Aorta (tissue), 5 donors: ENCODE data around the gene ANTXRL. TPM values are rescaled to one million over a fixed set of nuclear protein-coding genes. Genes with fewer than 3 reads are reported as not detected.
"Not testable (repeated sequence)": the region's sequence is repeated elsewhere in the genome, so short reads cannot be mapped to it uniquely, and the experiment has no call there.

Source experiments
- ATAC-seq: fragments of 200-7000 bp; cut with Tn5 transposase; one replicate; pipeline ENCODE4 v1.9.1; 2022; ENCODE audit warnings: moderate library complexity; ENCODE audit not compliant: low FRiP score
- DNase-seq, 2 donors: peaks; one replicate each; pipeline ENCODE4 v3.0.0-alpha.2; 2020
- H3K27ac ChIP-seq, 2 donors: one replicate each; pipeline ENCODE4 v1.5.1; 2013; ENCODE audit warnings: low read length in 2 of 2, mild to moderate bottlenecking in 2 of 2, moderate library complexity in 2 of 2, control low read depth in 1 of 2, inconsistent platforms in 1 of 2, low read depth in 1 of 2
- H3K27me3 ChIP-seq, 2 donors: one replicate each; pipeline ENCODE4 v1.6.1; 2013; ENCODE audit warnings: control low read depth in 1 of 2, low read length in 1 of 2, mild to moderate bottlenecking in 1 of 2, moderate library complexity in 1 of 2; ENCODE audit not compliant: insufficient read depth in 2 of 2, control insufficient read depth in 1 of 2
- H3K36me3 ChIP-seq, 2 donors: one replicate each; pipeline ENCODE4 v1.6.1; 2013; ENCODE audit warnings: control low read depth in 1 of 2, low read length in 1 of 2, mild to moderate bottlenecking in 1 of 2; ENCODE audit not compliant: insufficient read depth in 2 of 2, control insufficient read depth in 1 of 2
- H3K4me1 ChIP-seq, 2 donors: one replicate each; pipeline ENCODE4 v1.6.1; 2013; ENCODE audit warnings: low read length in 2 of 2, control low read depth in 1 of 2, mild to moderate bottlenecking in 1 of 2, moderate library complexity in 1 of 2; ENCODE audit not compliant: insufficient read depth in 2 of 2, control insufficient read depth in 1 of 2
- H3K4me3 ChIP-seq, 2 donors: one replicate each; pipeline ENCODE4 v1.5.1; 2013; ENCODE audit warnings: low read length in 2 of 2, control low read depth in 1 of 2, mild to moderate bottlenecking in 1 of 2
- H3K9me3 ChIP-seq: one replicate; pipeline ENCODE4 v1.6.1; 2013; ENCODE audit warnings: mild to moderate bottlenecking, low read length; ENCODE audit not compliant: control insufficient read depth
- WGBS, 2 donors: extraction: QIAGEN DNeasy Blood & Tissue Kit; methylation state at CpG; one replicate each; pipeline ENCODE4 v1.1.7; 2013; 5-methylcytosine and 5-hydroxymethylcytosine counted together
- intact Hi-C, 2 donors: fragments of 100-400 bp; cut with DNase I; formaldehyde crosslinking; loops; one replicate each; pipeline versions ENCODE4 v1.14.2 to v1.15.0; 2022
- polyA plus RNA-seq, 2 donors: library from polyadenylated mRNA; stranded (reverse); fragments of 200-250 nt; gene quantifications; one replicate each; pipeline ENCODE4 v1.2.3, GENCODE V29; 2013
- total RNA-seq, 2 donors: library from RNA; stranded (reverse); fragmentation: NEBNext Ultra II Directional; extraction: Animal tissue kit (Norgen Biotek cat#: 25700); gene quantifications; one replicate each; pipeline ENCODE4 v1.2.1, GENCODE V29; 2021
- donor health status: healthy with polysubstance abuse.
- donor health status: Bipolar disorder and iron deficiency.
- donor health status: DM: no; HTN: no; CAD: no.
- donor health status: DM: no; HTN: no; CAD: no.
- donor health status: DM: yes; HTN: yes; CAD: no.

ANTXRL gene
- total and polyA plus RNA-seq, 4 donors, result 0.60 TPM; not detected in 3

DNA sequence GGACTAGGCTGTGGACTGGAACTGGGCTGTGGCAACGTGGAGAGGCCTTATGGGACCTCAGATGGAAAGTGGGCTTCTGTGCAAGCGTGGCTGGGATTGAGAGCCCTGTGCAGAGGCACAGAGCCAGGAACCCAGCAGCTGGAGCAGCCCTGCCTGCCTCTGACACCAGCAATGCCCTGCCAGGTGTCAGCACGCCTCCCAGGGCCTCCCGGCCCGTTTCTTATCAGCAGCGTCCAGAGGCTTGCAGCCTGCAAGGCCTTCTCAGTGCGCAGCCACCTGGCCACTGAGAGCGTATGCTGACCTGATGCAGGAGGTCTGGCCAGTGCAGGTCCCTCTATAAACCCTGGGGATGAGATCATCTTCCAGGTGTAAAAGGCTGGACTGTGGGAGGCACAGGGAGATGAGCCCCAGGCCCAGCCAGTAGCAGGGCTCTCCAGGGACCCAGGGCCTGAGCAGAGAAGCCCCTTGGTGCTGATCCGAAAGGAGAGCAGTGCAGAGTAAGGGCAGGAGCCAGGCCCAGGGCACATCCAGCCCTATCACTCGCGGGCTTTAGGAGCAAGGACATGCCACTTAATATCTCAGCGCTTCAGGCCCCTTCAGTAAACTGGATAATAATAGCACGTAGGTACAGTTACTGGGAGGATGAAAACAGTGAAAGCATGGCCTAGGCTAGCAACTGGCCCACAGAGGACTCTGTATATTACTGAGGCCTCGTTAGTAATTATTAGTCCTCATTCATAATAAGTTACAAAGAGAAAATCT is 38.8 kb upstream of the ANTXRL start:
- Histone ChIP-seq H3K27ac (no peak overlapping the region), H3K9me3 (no peaks in the 10 kb centered on the region), H3K4me1 (no peaks in the 10 kb centered on the region), H3K27me3 (no peaks in the 10 kb centered on the region), H3K4me3 (no peak overlapping the region), H3K36me3 (no peaks in the 10 kb centered on the region)
- ATAC-seq (peak; percentile 12), DNase-seq (no peak)
- WGBS, 2 donors, result 56 to 60% methylated on average over 14 of the region's 14 CpGs
- intact Hi-C loops, result no loop called here

DNA sequence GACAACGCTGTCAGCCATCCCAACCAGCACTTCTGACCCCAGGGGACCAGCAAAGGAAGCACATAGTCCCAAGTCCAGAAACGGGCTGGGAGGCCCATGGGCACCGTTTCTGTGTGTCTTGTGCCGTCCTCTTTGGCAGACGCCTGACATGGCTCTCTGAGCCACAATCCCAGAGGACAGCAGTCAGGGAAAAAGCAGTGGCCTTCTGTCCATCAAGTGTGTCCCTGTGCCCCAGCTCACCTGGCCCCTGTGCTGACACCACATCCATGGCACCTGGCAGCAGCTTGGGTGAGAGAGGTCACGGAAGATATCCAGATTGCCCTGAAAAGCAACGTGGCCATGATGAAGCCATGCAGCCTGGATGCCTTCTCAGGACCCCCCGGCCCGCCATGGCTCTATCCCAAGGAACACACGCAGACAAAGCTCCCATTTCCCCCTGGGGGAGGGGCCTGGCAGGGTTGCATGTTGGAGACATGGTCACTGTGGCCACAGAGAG is 38.1 kb upstream of the ANTXRL start:
- no peaks in the 10 kb centered on the region for H3K36me3 ChIP-seq
- WGBS, 2 donors, result 37 to 38% methylated on average over 10 of the region's 10 CpGs
- H3K27ac ChIP-seq, result no peak overlapping the region
- no peak overlapping the region for H3K4me3 ChIP-seq
- DNase-seq (no peak), ATAC-seq (no peak)
- intact Hi-C loops, result no loop called here
- H3K27me3 ChIP-seq, result no peaks in the 10 kb centered on the region
- no peaks in the 10 kb centered on the region for H3K4me1 ChIP-seq
- H3K9me3 ChIP-seq, result no peaks in the 10 kb centered on the region

DNA sequence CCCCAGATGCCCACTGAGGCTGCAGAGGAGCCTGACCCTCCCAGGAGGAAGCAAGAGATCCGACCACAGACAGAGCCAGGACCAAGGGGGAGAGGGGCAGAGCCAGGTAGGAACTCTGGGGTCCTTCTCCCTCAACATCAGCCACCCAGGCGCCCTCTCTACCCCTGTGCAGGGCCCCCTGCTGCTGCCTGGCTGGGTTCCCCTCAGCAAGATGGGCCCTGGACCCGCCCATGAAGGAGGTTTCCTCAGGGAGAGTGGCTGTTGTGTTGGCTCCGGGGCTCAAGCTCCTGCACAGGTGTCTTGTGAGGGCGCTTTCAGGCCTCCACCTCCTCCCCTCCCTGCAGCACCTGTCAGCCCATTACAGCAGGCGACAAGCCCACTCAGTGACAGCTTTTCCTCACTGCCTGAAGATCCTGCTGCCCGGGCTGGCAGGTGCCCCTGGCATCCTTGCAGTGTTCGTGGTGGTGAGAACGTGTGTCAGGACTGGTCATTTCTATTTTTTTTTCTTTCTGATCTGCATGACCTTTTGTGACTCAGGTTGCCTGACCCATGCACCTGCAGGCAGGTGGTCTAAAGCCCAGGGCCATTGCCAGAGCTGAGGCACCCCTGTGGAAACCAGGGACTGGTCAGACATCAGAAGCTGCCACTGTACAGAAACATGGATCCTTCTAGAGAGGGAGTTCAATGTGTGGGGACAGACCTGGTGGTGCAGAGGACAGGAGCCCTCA is 37.0 kb upstream of the ANTXRL start:
- H3K4me1 ChIP-seq, H3K27ac ChIP-seq, H3K4me3 ChIP-seq, DNase-seq, ATAC-seq, H3K9me3 ChIP-seq, H3K27me3 ChIP-seq, intact Hi-C loops, H3K36me3 ChIP-seq: not testable (repeated sequence)
- WGBS, 2 donors, result 75 to 87% methylated on average over 3 to 8 of the region's 9 CpGs

DNA sequence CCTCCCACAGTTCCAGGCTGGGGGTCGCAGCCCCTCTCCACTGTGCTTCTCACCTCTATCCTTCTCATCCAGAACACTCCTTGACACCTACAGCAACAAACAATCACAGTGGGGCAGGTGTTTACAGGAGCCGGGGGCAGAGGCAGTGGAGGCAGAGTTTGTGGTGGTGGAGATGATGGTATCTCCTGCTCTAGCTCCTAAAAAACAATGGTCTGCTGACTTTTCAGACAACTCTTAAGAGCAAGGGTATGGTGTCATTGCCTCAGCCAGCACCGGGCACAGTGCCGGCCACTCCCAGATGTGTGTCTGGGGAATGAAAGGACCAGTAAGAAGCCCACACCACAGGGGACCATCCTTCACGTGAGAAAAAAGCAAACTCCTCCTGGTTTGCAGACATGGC is 36.3 kb upstream of the ANTXRL start:
- 85 to 86% methylated on average over 5 of the region's 5 CpGs for WGBS, 2 donors

DNA sequence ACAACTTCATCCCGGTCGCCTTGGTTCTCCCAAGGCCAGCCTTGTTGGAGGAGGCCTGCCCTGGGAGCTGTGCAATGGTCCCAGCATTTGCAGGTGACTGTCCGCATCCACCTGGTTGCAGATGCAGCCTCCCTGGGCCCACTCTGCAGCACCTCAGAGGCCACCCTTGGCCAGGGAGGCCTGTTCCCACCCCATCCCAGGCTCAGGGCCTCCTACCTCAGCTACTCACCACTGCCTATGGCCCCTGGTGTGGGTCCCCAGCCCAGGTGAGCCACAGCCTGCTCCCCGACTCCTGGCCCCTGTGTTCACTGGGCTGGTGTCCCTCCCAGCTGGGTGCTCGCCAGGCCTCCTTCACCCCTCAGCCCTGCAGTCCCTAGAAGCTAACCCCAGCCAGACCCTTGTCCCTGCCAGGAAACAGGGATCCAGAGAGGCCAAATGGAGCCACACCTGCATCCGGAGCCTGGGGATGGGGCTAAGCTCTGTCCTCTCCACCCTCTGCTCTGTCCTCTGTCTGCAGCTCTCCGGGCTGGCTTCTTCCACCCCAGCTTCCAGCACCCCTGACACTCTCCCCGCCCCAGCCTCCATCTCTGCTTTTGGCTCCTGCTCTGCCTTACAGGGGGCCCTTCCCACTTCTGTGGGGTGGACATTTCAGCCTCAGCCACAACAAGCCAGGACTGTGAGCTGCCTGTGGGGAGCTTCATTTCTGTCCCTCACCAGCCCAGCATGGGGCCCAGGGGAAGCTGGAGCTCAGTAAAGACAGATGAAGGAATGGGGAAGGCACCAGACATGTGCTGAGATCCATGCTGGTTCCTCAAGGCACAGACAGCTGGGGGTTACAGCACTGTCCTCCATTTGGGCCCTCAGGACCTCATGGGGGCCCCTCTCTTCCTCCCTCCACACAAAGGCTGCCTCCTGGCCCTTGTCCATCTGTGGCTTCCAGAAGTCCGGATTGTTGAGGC is 35.6 kb upstream of the ANTXRL start:
- no peaks in the 10 kb centered on the region for H3K9me3 ChIP-seq
- ATAC-seq, result no peak
- no peak overlapping the region for H3K27ac ChIP-seq
- intact Hi-C loops, result no loop called here
- DNase-seq, result no peak
- no peaks in the 10 kb centered on the region for H3K27me3 ChIP-seq
- H3K36me3 ChIP-seq, result no peaks in the 10 kb centered on the region
- no peak overlapping the region for H3K4me3 ChIP-seq
- H3K4me1 ChIP-seq, result peaks cover 0 to 2% of the 10 kb centered on the region in 2 donors
- WGBS, 2 donors, result 82% methylated on average over 9 of the region's 9 CpGs

More for the DNA sequence above, 36.3 kb upstream of the ANTXRL start:
- no peak for DNase-seq
- Histone ChIP-seq H3K4me1 (no peaks in the 10 kb centered on the region), H3K27me3 (no peaks in the 10 kb centered on the region), H3K36me3 (no peaks in the 10 kb centered on the region), H3K27ac (no peak overlapping the region), H3K9me3 (no peaks in the 10 kb centered on the region), H3K4me3 (no peak overlapping the region)
- no peak for ATAC-seq
- intact Hi-C loops, result no loop called here

DNA sequence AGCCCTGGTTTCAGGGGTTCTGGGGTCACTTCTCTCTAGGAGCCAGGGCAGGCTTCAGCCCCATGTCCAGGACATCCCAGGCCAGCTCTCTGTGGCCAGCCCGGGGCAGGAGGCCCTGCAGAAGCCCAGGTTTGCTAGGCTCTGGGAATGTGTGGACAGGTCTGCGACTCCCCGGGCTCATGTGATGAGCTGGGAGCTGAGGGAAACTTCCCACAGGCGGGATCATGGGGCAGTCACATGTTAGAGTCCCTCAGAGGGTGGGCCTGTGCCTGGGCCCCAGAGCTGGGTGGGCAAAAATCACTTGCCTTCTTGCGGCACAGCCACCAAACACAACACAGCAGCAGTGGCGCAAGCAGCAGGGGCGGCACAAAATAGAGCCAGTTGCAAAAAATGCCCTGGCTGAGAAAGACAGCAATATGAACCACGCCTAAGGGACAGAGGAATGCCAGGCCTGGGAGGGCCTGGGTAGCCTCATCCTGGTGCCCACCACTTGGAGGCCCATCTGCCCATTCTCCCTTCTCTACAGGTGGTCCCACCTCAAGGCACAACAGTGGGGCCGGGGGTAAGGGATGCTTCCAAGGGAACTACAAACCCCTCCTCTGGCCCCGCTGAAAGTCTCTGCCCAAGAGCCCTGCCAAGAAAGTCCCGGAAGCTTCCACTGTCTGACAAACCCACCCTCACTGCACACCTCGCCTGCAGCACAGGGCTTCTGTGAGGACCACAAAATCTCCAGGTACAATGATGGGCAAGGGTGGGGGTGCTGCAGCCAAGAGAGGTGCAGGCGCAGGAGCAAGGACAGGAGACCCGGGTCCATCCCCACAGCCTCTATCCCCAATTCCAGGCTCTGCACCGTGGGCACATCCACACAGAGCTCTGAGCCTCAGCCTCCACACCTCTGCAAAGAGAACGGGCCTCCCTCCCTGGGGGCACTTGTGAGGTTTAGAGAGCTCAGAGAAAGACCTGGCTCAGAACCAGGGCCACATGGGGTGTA is 34.6 kb upstream of the ANTXRL start:
- 90 to 94% methylated on average over 16 of the region's 16 CpGs for WGBS, 2 donors
- no peak for DNase-seq
- no peak overlapping the region for H3K27ac ChIP-seq
- intact Hi-C loops, result no loop called here
- H3K9me3 ChIP-seq, result no peaks in the 10 kb centered on the region
- H3K27me3 ChIP-seq, result no peaks in the 10 kb centered on the region
- no peak for ATAC-seq
- peaks cover 2% of the 10 kb centered on the region in 2 donors for H3K4me1 ChIP-seq
- no peaks in the 10 kb centered on the region for H3K36me3 ChIP-seq
- no peak overlapping the region for H3K4me3 ChIP-seq

DNA sequence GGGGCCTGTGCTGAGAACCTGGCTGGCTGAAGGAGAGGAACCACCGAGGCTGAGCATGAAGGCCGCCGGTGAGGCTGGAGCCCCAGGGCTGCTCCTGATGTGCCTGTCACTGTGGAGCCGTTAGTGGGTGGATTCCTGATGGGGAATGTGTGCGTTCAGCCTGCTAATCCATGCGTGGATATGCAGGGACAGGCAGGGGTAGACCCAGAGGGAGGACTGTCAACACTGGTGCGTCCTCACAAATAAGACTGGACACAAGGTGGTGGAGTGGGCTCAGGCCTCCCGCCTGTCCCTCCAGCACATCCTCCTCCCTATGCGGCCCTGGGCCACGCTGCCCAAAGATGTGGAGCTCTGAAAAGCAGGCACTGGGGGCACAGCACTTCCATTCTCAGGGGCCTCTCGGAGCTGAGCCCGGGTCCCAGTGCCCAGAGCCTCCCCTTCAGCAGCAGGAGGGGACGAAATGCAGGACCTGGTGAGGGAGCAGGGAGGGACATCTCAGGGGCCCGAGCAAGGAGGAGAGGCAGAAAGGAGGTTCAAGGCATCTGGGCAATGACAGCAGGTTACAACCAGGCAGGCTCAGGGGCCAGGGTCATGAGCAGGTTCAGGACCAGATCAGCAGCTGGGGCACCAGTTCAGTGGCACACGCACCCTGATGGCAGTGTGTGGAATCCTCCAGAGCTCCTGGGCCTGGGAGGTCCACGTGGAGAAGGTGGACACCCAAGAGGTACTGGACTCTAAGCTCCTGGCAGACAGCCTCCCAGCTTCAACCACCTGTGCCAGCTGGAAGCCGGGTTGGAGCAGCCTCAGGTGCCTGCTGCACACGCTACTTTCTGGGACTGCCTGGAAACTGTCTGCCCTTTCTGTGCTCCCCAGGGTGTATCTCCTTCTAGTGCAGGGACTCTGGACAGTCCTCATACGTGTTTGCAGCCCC is 33.5 kb upstream of the ANTXRL start:
- no peak for ATAC-seq
- Histone ChIP-seq H3K4me3 (no peak overlapping the region), H3K36me3 (no peaks in the 10 kb centered on the region), H3K4me1 (peaks cover 2 to 4% of the 10 kb centered on the region in 2 donors), H3K27me3 (no peaks in the 10 kb centered on the region), H3K9me3 (no peaks in the 10 kb centered on the region), H3K27ac (no peak overlapping the region)
- DNase-seq, result no peak
- 84 to 85% methylated on average over 19 of the region's 19 CpGs for WGBS, 2 donors
- intact Hi-C loops, result no loop called here
